Progenitor cell of endocrine pancreas (in vitro differentiated cells): ENCODE results near the gene NEO1. TPM values are rescaled to one million over a fixed set of nuclear protein-coding genes. Genes with fewer than 3 reads are reported as not detected.

ENCODE experiments used
- DNase-seq: peaks from one replicate; pipeline ENCODE4 v3.0.0; 2021; ENCODE audit warnings: low spot score; ENCODE audit not compliant: unreplicated experiment
- H3K27ac Mint-ChIP-seq: 2 replicates; pipeline ENCODE4 v1.8.0; 2021; ENCODE audit warnings: mild to moderate bottlenecking, moderate library complexity, mixed read lengths
- H3K27me3 Mint-ChIP-seq: 2 replicates; pipeline ENCODE4 v1.8.0; 2021; ENCODE audit warnings: mixed read lengths
- H3K36me3 Mint-ChIP-seq: 2 replicates; pipeline ENCODE4 v1.8.0; 2022; ENCODE audit warnings: mixed read lengths; ENCODE audit not compliant: insufficient read depth
- H3K4me1 Mint-ChIP-seq: 2 replicates; pipeline ENCODE4 v1.8.0; 2021; ENCODE audit warnings: low read depth, mixed read lengths
- H3K4me3 Mint-ChIP-seq: 2 replicates; pipeline ENCODE4 v1.8.0; 2021; ENCODE audit warnings: low read depth, mild to moderate bottlenecking, moderate library complexity, mixed read lengths
- H3K9me3 Mint-ChIP-seq: 2 replicates; pipeline ENCODE4 v1.8.0; 2021; ENCODE audit warnings: low read depth, mixed read lengths
- CTCF ChIP-seq: fragments of 200-600 bp; sonication (generic); IDR thresholded peaks from one replicate; pipeline ENCODE4 v1.5.0; 2021; ENCODE audit warnings: antibody characterized with exemption, mild to moderate bottlenecking; ENCODE audit not compliant: unreplicated experiment
- total RNA-seq: library from RNA; stranded (reverse); gene quantifications from 2 replicates; pipeline ENCODE4 v1.2.1, GENCODE V29; 2021

Gene NEO1
- total RNA-seq, 1 donor from 2014 or later = 118 TPM

GRCh38 chr15:73329501-73330200 is 277.4 kb downstream of the NEO1 start:
- no peaks in the 10 kb centered on the region for H3K4me1 Mint-ChIP-seq
- TF ChIP-seq CTCF = no peak
- no peak for DNase-seq
- H3K27ac Mint-ChIP-seq = no peak overlapping the region
- no peaks in the 10 kb centered on the region for H3K36me3 Mint-ChIP-seq
- H3K9me3 Mint-ChIP-seq = no peaks in the 10 kb centered on the region
- H3K4me3 Mint-ChIP-seq = no peak overlapping the region
- no peaks in the 10 kb centered on the region for H3K27me3 Mint-ChIP-seq

- Mint-ChIP-seq H3K36me3 (no peaks in the 10 kb centered on the region), H3K27ac (no peak overlapping the region), H3K9me3 (no peaks in the 10 kb centered on the region), H3K4me3 (no peak overlapping the region), H3K4me1 (no peaks in the 10 kb centered on the region), H3K27me3 (no peaks in the 10 kb centered on the region)
- DNase-seq = no peak
- TF ChIP-seq CTCF = no peak
These were observed 278.2 kb downstream of the NEO1 start for GRCh38 chr15:73330206-73331051.

GRCh38 chr15:73331501-73331900 is 279.2 kb downstream of the NEO1 start:
- no peak for DNase-seq
- Mint-ChIP-seq H3K4me1 (no peaks in the 10 kb centered on the region), H3K27ac (no peak overlapping the region), H3K27me3 (no peaks in the 10 kb centered on the region), H3K36me3 (no peaks in the 10 kb centered on the region), H3K4me3 (no peak overlapping the region), H3K9me3 (no peaks in the 10 kb centered on the region)
- TF ChIP-seq CTCF = no peak

- Mint-ChIP-seq H3K36me3 (no peaks in the 10 kb centered on the region), H3K27ac (no peak overlapping the region), H3K4me3 (no peak overlapping the region), H3K4me1 (no peaks in the 10 kb centered on the region), H3K9me3 (no peaks in the 10 kb centered on the region), H3K27me3 (no peaks in the 10 kb centered on the region)
- TF ChIP-seq CTCF = no peak
- no peak for DNase-seq
These were observed 280.0 kb downstream of the NEO1 start for GRCh38 chr15:73331991-73332925.

- no peaks in the 10 kb centered on the region for H3K27me3 Mint-ChIP-seq
- DNase-seq = no peak
- no peaks in the 10 kb centered on the region for H3K36me3 Mint-ChIP-seq
- no peaks in the 10 kb centered on the region for H3K9me3 Mint-ChIP-seq
- no peak for TF ChIP-seq CTCF
- H3K4me3 Mint-ChIP-seq = no peak overlapping the region
- no peaks in the 10 kb centered on the region for H3K4me1 Mint-ChIP-seq
- no peak overlapping the region for H3K27ac Mint-ChIP-seq
These were observed 280.7 kb downstream of the NEO1 start for GRCh38 chr15:73333001-73333400.
